GM12891 (cell line): ENCODE results near the gene FKBP1B.

ENCODE experiments used
- POLR2A ChIP-seq: IDR thresholded peaks from 2 replicates; pipeline ENCODE4 v1.6.1; 2011; ENCODE audit warnings: low read depth, low read length, control low read depth
- POLR2AphosphoS5 ChIP-seq: IDR thresholded peaks from 2 replicates; pipeline ENCODE4 v1.6.1; 2011; ENCODE audit warnings: low read depth, low read length, control low read depth
- POU2F2 ChIP-seq: IDR thresholded peaks from 2 replicates; pipeline ENCODE4 v1.6.1; 2011; ENCODE audit warnings: low read depth, mild to moderate bottlenecking, control low read depth, low read length, moderate library complexity
- SPI1 ChIP-seq: IDR thresholded peaks from 2 replicates; pipeline ENCODE4 v1.6.1; 2011; ENCODE audit warnings: low read depth, low read length, control low read depth

GRCh38 chr2:24050041-24050979 lies 769 bp downstream of the FKBP1B start:
- TF ChIP-seq POLR2A (no peak), POLR2AphosphoS5 (no peak), POU2F2 (no peak), SPI1 (0 out of 2 replicates have a peak, but pooled peaks have one; percentile 19)
